TTC549 (cell line): ENCODE results near the gene SH3GL1.

ENCODE experiments used
- FAIRE-seq: peaks from 2 replicates; lab custom pipeline; 2012; peaks lifted over from hg19 to GRCh38; lab: Jason Lieb, UNC

SH3GL1 gene

GRCh38 chr19:4375164-4376027 lies 25.0 kb downstream of the SH3GL1 start:
- no peak for FAIRE-seq

- FAIRE-seq = no peak
These were observed 25.7 kb downstream of the SH3GL1 start for GRCh38 chr19:4374498-4375163.

GRCh38 chr19:4373601-4374497 lies 26.5 kb downstream of the SH3GL1 start:
- no peak for FAIRE-seq

- no peak for FAIRE-seq
These were observed 27.4 kb downstream of the SH3GL1 start for GRCh38 chr19:4373013-4373367.

- no peak for FAIRE-seq
These were observed 28.0 kb downstream of the SH3GL1 start for GRCh38 chr19:4372165-4373012.

GRCh38 chr19:4371247-4372164 lies 28.8 kb downstream of the SH3GL1 start:
- no peak for FAIRE-seq

GRCh38 chr19:4370418-4371041 lies 29.8 kb downstream of the SH3GL1 start:
- no peak for FAIRE-seq

- FAIRE-seq = no peak
These were observed 30.5 kb downstream of the SH3GL1 start for GRCh38 chr19:4369888-4370260.

- FAIRE-seq = no peak
These were observed 31.0 kb downstream of the SH3GL1 start for GRCh38 chr19:4369109-4369887.

GRCh38 chr19:4368128-4368820 lies 32.1 kb downstream of the SH3GL1 start:
- no peak for FAIRE-seq

GRCh38 chr19:4367781-4368127 lies 32.6 kb downstream of the SH3GL1 start:
- FAIRE-seq = no peak

- no peak for FAIRE-seq
These were observed 33.0 kb downstream of the SH3GL1 start for GRCh38 chr19:4367336-4367723.

- FAIRE-seq = no peak
These were observed 33.5 kb downstream of the SH3GL1 start for GRCh38 chr19:4366666-4367335.

- FAIRE-seq = no peak
These were observed 34.3 kb downstream of the SH3GL1 start for GRCh38 chr19:4365791-4366665.

- no peak for FAIRE-seq
These were observed 35.0 kb downstream of the SH3GL1 start for GRCh38 chr19:4365341-4365740.

GRCh38 chr19:4363571-4364304 lies 36.6 kb downstream of the SH3GL1 start:
- no peak for FAIRE-seq
